ENCODE measurements around the gene ATP5MC3.

The ATP5MC3 gene

GRCh38 chr2:175167792-175168563 lies 13.5 kb downstream of the ATP5MC3 start, which contains the start of gene ATF2:
ATF2 (minus strand) TSS chr2:175168203; CDS start chr2:175136443, 31,760 bp downstream.
- peak; percentile 99 for DNase-seq

- peak; percentile 28 for DNase-seq
Observed at GRCh38 chr2:175167076-175167791, 14.3 kb downstream of the ATP5MC3 start.

- no peak for DNase-seq
Observed at GRCh38 chr2:175166216-175166824, 15.2 kb downstream of the ATP5MC3 start.

GRCh38 chr2:175164235-175164634 lies 17.3 kb downstream of the ATP5MC3 start:
- DNase-seq = no peak

- no peak for DNase-seq
Observed at GRCh38 chr2:175158894-175159293, 22.6 kb downstream of the ATP5MC3 start.

GRCh38 chr2:175156534-175156933 lies 25.0 kb downstream of the ATP5MC3 start:
- DNase-seq = no peak

- DNase-seq = no peak
Observed at GRCh38 chr2:175154661-175155082, 26.8 kb downstream of the ATP5MC3 start.

- DNase-seq = no peak
Observed at GRCh38 chr2:175152242-175152641, 29.3 kb downstream of the ATP5MC3 start.

GRCh38 chr2:175151791-175152190 lies 29.7 kb downstream of the ATP5MC3 start:
- no peak for DNase-seq

- no peak for DNase-seq
Observed at GRCh38 chr2:175147186-175147585, 34.3 kb downstream of the ATP5MC3 start.

- DNase-seq = no peak
Observed at GRCh38 chr2:175143678-175144077, 37.8 kb downstream of the ATP5MC3 start.

GRCh38 chr2:175143191-175143590 lies 38.3 kb downstream of the ATP5MC3 start:
- no peak for DNase-seq

- DNase-seq = no peak
Observed at GRCh38 chr2:175140332-175140731, 41.2 kb downstream of the ATP5MC3 start.

- DNase-seq = no peak
Observed at GRCh38 chr2:175137793-175138192, 43.7 kb downstream of the ATP5MC3 start.

GRCh38 chr2:175136334-175137215 lies 44.9 kb downstream of the ATP5MC3 start:
- no peak for DNase-seq

GRCh38 chr2:175135862-175136261 lies 45.6 kb downstream of the ATP5MC3 start:
- no peak for DNase-seq

GRCh38 chr2:175135177-175135576 lies 46.3 kb downstream of the ATP5MC3 start:
- DNase-seq = no peak

GRCh38 chr2:175131252-175131651 lies 50.3 kb downstream of the ATP5MC3 start:
- DNase-seq = no peak

GRCh38 chr2:175126661-175127060 lies 54.8 kb downstream of the ATP5MC3 start:
- DNase-seq = no peak
